GM12872 (cell line): ENCODE results near the gene PCGF1.
A peak's percentile ranks its signal among the peaks of the same experiment; 100 is the strongest.

Experiments
- CTCF ChIP-seq: IDR thresholded peaks from 3 replicates; pipeline ENCODE4 v1.5.1; 2011; ENCODE audit warnings: low read depth, mild to moderate bottlenecking, low read length, moderate library complexity; ENCODE audit not compliant: insufficient read depth

Gene PCGF1

GRCh38 chr2:74546004-74546403 is 38.5 kb upstream of the PCGF1 start:
- TF ChIP-seq CTCF: no peak

GRCh38 chr2:74544634-74545033 is 37.1 kb upstream of the PCGF1 start:
- peak; percentile 36; the same call in 2 of the 3 replicates for TF ChIP-seq CTCF

- no peak for TF ChIP-seq CTCF
Measured at GRCh38 chr2:74542978-74543377, 35.5 kb upstream of the PCGF1 start.

GRCh38 chr2:74540291-74540690 is 32.8 kb upstream of the PCGF1 start:
- no peak for TF ChIP-seq CTCF

- no peak for TF ChIP-seq CTCF
Measured at GRCh38 chr2:74538881-74539339, 31.4 kb upstream of the PCGF1 start.

- TF ChIP-seq CTCF: no peak
Measured at GRCh38 chr2:74537140-74537539, 29.6 kb upstream of the PCGF1 start.

GRCh38 chr2:74536166-74536950 is 28.9 kb upstream of the PCGF1 start:
- no peak for TF ChIP-seq CTCF
